Measurements from ENCODE around the gene KCNQ1.

- TF ChIP-seq POLR2A (IDR thresholded peaks at IDR 0.05) (no peak), POLR2AphosphoS5 (IDR thresholded peaks at IDR 0.05) (no peak)
Measured at GRCh38 chr11:2673871-2674471, 229.2 kb downstream of the KCNQ1 start.

All from sigmoid colon (tissue), 4 donors.